ENCODE data around the gene CDH4. TPM values are rescaled to one million over a fixed set of nuclear protein-coding genes. Genes with fewer than 3 reads are reported as not detected.

The CDH4 gene
- total and polyA plus RNA-seq, 8 donors, result under 0.01 to 2.2 (median 0.11) TPM; not detected in 2

DNA sequence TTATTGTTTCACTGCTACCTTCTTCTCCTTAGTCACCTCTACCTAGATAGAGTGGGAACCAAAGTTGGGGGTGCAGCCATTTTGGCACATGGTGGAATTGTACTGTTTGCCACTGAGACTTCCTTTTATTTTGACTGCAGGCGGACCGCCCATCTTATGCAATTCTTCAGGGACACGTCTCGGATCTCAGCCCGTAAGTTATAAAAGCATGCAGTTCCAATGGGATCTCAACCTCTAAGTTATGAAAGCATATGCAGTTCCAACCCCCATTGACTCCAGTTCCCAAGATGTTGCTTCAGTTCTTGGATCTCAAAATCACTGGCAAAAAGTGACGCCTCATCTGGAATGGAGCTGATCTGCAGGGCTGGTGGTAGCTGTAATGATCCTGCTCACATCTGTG, 41.2 kb upstream of the CDH4 start:
- TF ChIP-seq EP300 (IDR thresholded peaks at IDR 0.05), result no peak
- no peak for TF ChIP-seq POLR2AphosphoS5 (IDR thresholded peaks at IDR 0.05)
- no peak for TF ChIP-seq POLR2A (IDR thresholded peaks at IDR 0.05)
- TF ChIP-seq, protein P1, sequence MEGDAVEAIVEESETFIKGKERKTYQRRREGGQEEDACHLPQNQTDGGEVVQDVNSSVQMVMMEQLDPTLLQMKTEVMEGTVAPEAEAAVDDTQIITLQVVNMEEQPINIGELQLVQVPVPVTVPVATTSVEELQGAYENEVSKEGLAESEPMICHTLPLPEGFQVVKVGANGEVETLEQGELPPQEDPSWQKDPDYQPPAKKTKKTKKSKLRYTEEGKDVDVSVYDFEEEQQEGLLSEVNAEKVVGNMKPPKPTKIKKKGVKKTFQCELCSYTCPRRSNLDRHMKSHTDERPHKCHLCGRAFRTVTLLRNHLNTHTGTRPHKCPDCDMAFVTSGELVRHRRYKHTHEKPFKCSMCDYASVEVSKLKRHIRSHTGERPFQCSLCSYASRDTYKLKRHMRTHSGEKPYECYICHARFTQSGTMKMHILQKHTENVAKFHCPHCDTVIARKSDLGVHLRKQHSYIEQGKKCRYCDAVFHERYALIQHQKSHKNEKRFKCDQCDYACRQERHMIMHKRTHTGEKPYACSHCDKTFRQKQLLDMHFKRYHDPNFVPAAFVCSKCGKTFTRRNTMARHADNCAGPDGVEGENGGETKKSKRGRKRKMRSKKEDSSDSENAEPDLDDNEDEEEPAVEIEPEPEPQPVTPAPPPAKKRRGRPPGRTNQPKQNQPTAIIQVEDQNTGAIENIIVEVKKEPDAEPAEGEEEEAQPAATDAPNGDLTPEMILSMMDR (IDR thresholded peaks at IDR 0.05), result no peak
- Histone ChIP-seq H3K27me3 (no peaks in the 10 kb centered on the region), H3K9me3 (no peaks in the 10 kb centered on the region), H3K27ac (no peak overlapping the region), H3K4me3 (no peak overlapping the region), H3K36me3 (no peaks in the 10 kb centered on the region), H3K4me1 (no peaks in the 10 kb centered on the region)
- 75 to 89% (median 78%) methylated on average over 6 of the region's 6 CpGs for WGBS, 5 donors
- intact Hi-C loops (cut with DNase I; ENCODE audit: low total_unique reads), result no loop called here
- DNase-seq, result no peak

DNA sequence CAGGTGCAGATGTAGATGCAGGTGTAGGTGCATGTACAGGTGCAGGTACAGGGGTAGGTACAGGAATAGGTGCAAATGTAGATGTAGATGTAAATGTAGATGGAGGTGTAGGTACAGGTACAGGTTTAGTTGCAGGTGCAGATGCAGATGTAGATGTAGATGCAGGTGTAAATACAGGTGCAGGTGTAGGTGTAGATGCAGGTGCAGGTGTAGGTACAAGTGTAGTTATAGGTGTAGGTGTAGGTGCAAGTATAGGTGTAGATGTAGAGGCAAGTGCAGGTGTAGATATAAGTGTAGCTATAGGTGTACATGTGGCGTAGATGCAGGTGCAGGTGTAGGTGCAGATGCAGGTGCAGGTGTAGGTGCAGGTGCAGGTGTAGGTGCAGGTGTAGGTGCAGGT, 34.2 kb upstream of the CDH4 start:
- Histone ChIP-seq H3K4me1 (peaks cover 0 to 9% (median 0%) of the 10 kb centered on the region in 4 donors), H3K4me3 (no peak overlapping the region), H3K9me3 (no peaks in the 10 kb centered on the region), H3K27me3 (peaks cover 0 to 38% (median 0%) of the 10 kb centered on the region in 3 donors), H3K36me3 (no peaks in the 10 kb centered on the region), H3K27ac (no peak overlapping the region)
- no peak for TF ChIP-seq POLR2AphosphoS5 (IDR thresholded peaks at IDR 0.05)
- TF ChIP-seq POLR2A (IDR thresholded peaks at IDR 0.05), result no peak
- TF ChIP-seq EP300 (IDR thresholded peaks at IDR 0.05), result no peak
- TF ChIP-seq, protein P1 (IDR thresholded peaks at IDR 0.05), result no peak
- DNase-seq, result no peak
- WGBS, 5 donors, result 82 to 100% (median 96%) methylated on average over 1 of the region's 1 CpG
- intact Hi-C loops (cut with DNase I; ENCODE audit: low total_unique reads), result no loop called here

DNA sequence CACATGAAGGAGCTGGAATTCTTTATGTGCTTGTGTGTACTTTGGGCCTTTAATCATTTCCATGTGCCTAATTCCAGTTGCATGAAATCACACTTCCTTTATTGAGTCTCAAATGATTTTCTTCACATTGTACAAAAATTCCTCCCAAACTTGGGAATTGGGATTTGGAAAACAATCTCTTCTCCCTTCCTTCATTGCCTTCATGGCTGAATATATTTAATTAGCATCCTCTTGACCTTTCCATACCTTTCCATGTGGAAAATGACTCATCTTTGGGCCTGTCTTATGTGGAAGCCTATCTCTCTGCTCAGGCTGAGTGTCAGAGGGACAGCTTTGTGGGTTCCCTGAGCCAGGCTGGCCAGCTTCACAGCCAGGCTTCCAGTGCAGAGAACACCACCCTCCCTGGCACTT, 33.0 kb upstream of the CDH4 start:
- intact Hi-C loops (cut with DNase I; ENCODE audit: low total_unique reads), result no loop called here

DNA sequence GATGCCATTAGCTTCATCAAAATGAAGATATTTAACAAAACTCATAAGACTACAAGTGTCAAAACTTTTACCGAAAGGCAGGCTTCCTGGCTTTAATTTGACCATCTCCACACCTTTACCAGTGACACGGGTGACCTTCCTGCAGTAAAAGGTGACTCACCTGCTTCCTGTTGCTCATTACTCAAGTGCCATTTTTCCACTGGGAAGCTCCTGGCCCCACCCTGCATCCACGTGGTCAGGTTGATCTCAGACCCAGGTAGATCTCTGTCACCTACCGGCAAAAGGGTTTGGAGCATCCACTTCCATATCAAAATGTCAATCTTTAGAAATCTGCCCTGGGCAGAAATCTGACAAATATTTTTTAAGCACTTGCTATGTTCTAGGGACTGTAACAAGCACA, 31.9 kb upstream of the CDH4 start:
- DNase-seq, result no peak
- Histone ChIP-seq H3K27me3 (peaks cover 0 to 43% (median 0%) of the 10 kb centered on the region in 3 donors), H3K4me1 (peaks cover 0 to 21% (median 0%) of the 10 kb centered on the region in 4 donors), H3K9me3 (no peaks in the 10 kb centered on the region), H3K4me3 (no peak overlapping the region), H3K27ac (no peak overlapping the region), H3K36me3 (no peaks in the 10 kb centered on the region)
- WGBS, 5 donors, result 64 to 76% (median 64%) methylated on average over 4 of the region's 4 CpGs
- TF ChIP-seq, protein P1 (IDR thresholded peaks at IDR 0.05), result no peak
- no peak for TF ChIP-seq POLR2AphosphoS5 (IDR thresholded peaks at IDR 0.05)
- TF ChIP-seq EP300 (IDR thresholded peaks at IDR 0.05), result no peak
- no peak for TF ChIP-seq POLR2A (IDR thresholded peaks at IDR 0.05)
- intact Hi-C loops (cut with DNase I; ENCODE audit: low total_unique reads), result no loop called here

More for the DNA sequence above, 33.0 kb upstream of the CDH4 start:
- Histone ChIP-seq H3K36me3 (no peaks in the 10 kb centered on the region), H3K4me3 (no peak overlapping the region), H3K27me3 (peaks cover 0 to 43% (median 0%) of the 10 kb centered on the region in 3 donors), H3K4me1 (peaks cover 0 to 15% (median 0%) of the 10 kb centered on the region in 4 donors), H3K27ac (no peak overlapping the region), H3K9me3 (no peaks in the 10 kb centered on the region)
- DNase-seq, result peak in 1 of 2 donors; percentile 10
- TF ChIP-seq POLR2A (IDR thresholded peaks at IDR 0.05), result no peak
- TF ChIP-seq, protein P1 (IDR thresholded peaks at IDR 0.05), result no peak
- no peak for TF ChIP-seq POLR2AphosphoS5 (IDR thresholded peaks at IDR 0.05)
- TF ChIP-seq EP300 (IDR thresholded peaks at IDR 0.05), result no peak
